ENCODE results near the gene TAMM41.
A peak's percentile ranks its signal among the peaks of the same experiment; 100 is the strongest.
"Not testable (repeated sequence)": the region's sequence is repeated elsewhere in the genome, so short reads cannot be mapped to it uniquely, and the experiment has no call there.

TAMM41 gene

GRCh38 chr3:11846281-11847266 is at the start of gene TAMM41:
TSS of gene TAMM41 (minus strand) at chr3:11846885. CDS start at chr3:11846636, 249 bp downstream.
- peak; percentile 70 to 81 for DNase-seq (ENCODE audit: low read depth in 2 of 2)

- DNase-seq (ENCODE audit: low read depth in 2 of 2), result no peak
These were observed 32.2 kb upstream of the TAMM41 start for GRCh38 chr3:11878837-11879236.

- DNase-seq (ENCODE audit: low read depth in 2 of 2), result not testable (repeated sequence)
These were observed 28.0 kb upstream of the TAMM41 start for GRCh38 chr3:11874707-11875106.

GRCh38 chr3:11863739-11864138 is 17.1 kb upstream of the TAMM41 start:
- DNase-seq (ENCODE audit: low read depth in 2 of 2), result not testable (repeated sequence)

- DNase-seq (ENCODE audit: low read depth in 2 of 2), result not testable (repeated sequence)
These were observed 15.9 kb upstream of the TAMM41 start for GRCh38 chr3:11862584-11862983.

- DNase-seq (ENCODE audit: low read depth in 2 of 2), result not testable (repeated sequence)
These were observed 15.5 kb upstream of the TAMM41 start for GRCh38 chr3:11862145-11862544.

GRCh38 chr3:11860213-11860612 is 13.5 kb upstream of the TAMM41 start:
- DNase-seq (ENCODE audit: low read depth in 2 of 2), result not testable (repeated sequence)

GRCh38 chr3:11853450-11853849 is 6.8 kb upstream of the TAMM41 start:
- no peak for DNase-seq (ENCODE audit: low read depth in 2 of 2)

GRCh38 chr3:11850003-11850402 is 3.3 kb upstream of the TAMM41 start:
- no peak for DNase-seq (ENCODE audit: low read depth in 2 of 2)

GRCh38 chr3:11847607-11848006 is 922 bp upstream of the TAMM41 start:
- DNase-seq (ENCODE audit: low read depth in 2 of 2), result no peak

GRCh38 chr3:11845651-11846050 is 1.0 kb downstream of the TAMM41 start:
- no peak for DNase-seq (ENCODE audit: low read depth in 2 of 2)

- DNase-seq (ENCODE audit: low read depth in 2 of 2), result no peak
These were observed 1.8 kb downstream of the TAMM41 start for GRCh38 chr3:11844891-11845290.

GRCh38 chr3:11835028-11835639 is 11.6 kb downstream of the TAMM41 start:
- DNase-seq (ENCODE audit: low read depth in 2 of 2), result no peak

GRCh38 chr3:11832981-11833905 is 13.4 kb downstream of the TAMM41 start:
- no peak for DNase-seq (ENCODE audit: low read depth in 2 of 2)

GRCh38 chr3:11829416-11829815 is 17.3 kb downstream of the TAMM41 start:
- DNase-seq (ENCODE audit: low read depth in 2 of 2), result no peak

- no peak for DNase-seq (ENCODE audit: low read depth in 2 of 2)
These were observed 19.9 kb downstream of the TAMM41 start for GRCh38 chr3:11826628-11827265.

- DNase-seq (ENCODE audit: low read depth in 2 of 2), result no peak
These were observed 21.4 kb downstream of the TAMM41 start for GRCh38 chr3:11825301-11825700.

GRCh38 chr3:11820531-11821041 is 26.1 kb downstream of the TAMM41 start:
- DNase-seq (ENCODE audit: low read depth in 2 of 2), result no peak

GRCh38 chr3:11819146-11819689 is 27.5 kb downstream of the TAMM41 start:
- no peak for DNase-seq (ENCODE audit: low read depth in 2 of 2)

- DNase-seq (ENCODE audit: low read depth in 2 of 2), result no peak
These were observed 28.7 kb downstream of the TAMM41 start for GRCh38 chr3:11818033-11818432.

GRCh38 chr3:11815111-11815510 is 31.6 kb downstream of the TAMM41 start:
- no peak for DNase-seq (ENCODE audit: low read depth in 2 of 2)
